ENCODE results near the gene TMEM125. TPM values are rescaled to one million over a fixed set of nuclear protein-coding genes. Genes with fewer than 3 reads are reported as not detected.

The TMEM125 gene
- total and polyA plus RNA-seq, 9 of the 15 experiments (the other 6 are each of a cell fraction or from before 2014, with no cell fraction given), result 0.07 to 0.08 TPM; not detected in 7

- Histone ChIP-seq H4K20me1 (replicated peaks; ENCODE audit: control insufficient read depth, insufficient read depth, low read length) (peaks cover 8% of the 10 kb centered on the region), H3K27me3 (ENCODE audit: control insufficient read depth in 2 of 2, insufficient read depth in 2 of 2, low read length in 2 of 2) (peaks cover 39 to 76% of the 10 kb centered on the region in 2 experiments), H3K9me3 (replicated peaks; ENCODE audit: control insufficient read depth, insufficient read depth, low read depth, low read length) (no peaks in the 10 kb centered on the region), H3K4me3 (no peak within 1 kb of the TSS), H3K79me2 (ENCODE audit: control insufficient read depth, insufficient read depth, low read length) (no peaks in the 10 kb centered on the region), H3K9ac (ENCODE audit: insufficient read depth in 1 of 2, low read depth in 2 of 2, low read length in 2 of 2) (peak within 1 kb of the TSS in 1 of 2 experiments; percentile 22; a peak in 2 of 4 replicates), H3K36me3 (ENCODE audit: control insufficient read depth, insufficient read depth, low read length) (no peaks in the 10 kb centered on the region), H2AFZ (ENCODE audit: low read depth, low read length) (no peak within 1 kb of the TSS), H3K4me1 (replicated peaks in 1 of 2; ENCODE audit: control insufficient read depth in 2 of 2, insufficient read depth in 2 of 2, low read length in 2 of 2) (peaks cover 0 to 16% of the 10 kb centered on the region in 2 experiments; a peak in 3 of 5 replicates), H3K9me1 (ENCODE audit: control insufficient read depth, insufficient read depth, low read length) (peaks cover 3% of the 10 kb centered on the region), H3K27ac (ENCODE audit: extremely low read depth, low read depth, low read length) (no peak within 1 kb of the TSS), H3K4me2 (ENCODE audit: insufficient read depth, low read length) (no peak within 1 kb of the TSS)
- FAIRE-seq, result no peak
- peak; percentile 84 for ATAC-seq
- no TSS peak for BruUV-seq (replicated peaks)
- 5% methylated on average over 19 of the region's 19 CpGs for WGBS (ENCODE audit: insufficient coverage, low coverage, missing lambda C conversion rate)
- DNase-seq (ENCODE audit: extremely low read depth in 1 of 4, low spot score in 3 of 4), result peak; percentile 56 to 88 (median 74)
- intact Hi-C loops (cut with micrococcal nuclease) (no loop called here), in situ Hi-C loops (cut with MboI) (no loop called here)
- ChIA-PET POLR2A (interaction anchor here (0.8 to 1.2 kb wide), 4 partner anchors 45 to 128 kb away, joined by 3 read pairs; partner anchors contain the start of gene CDC20), CTCF (ENCODE audit: low intra/inter-chr PET ratio) (interaction anchor here (0.6 kb wide), 1 partner anchor 1359 kb away, joined by 3 read pairs; no protein-coding TSS in a partner anchor)
- no peak for TF ChIP-seq ZNF175 (CRISPR knock-in tag; IDR thresholded peaks at IDR 0.05; ENCODE audit: low read depth)
- no peak for TF ChIP-seq NFIC (IDR thresholded peaks at IDR 0.05)
- no peak for TF ChIP-seq FOXJ2 (tag; IDR thresholded peaks at IDR 0.05)
- no peak for TF ChIP-seq TAF9B (IDR thresholded peaks at IDR 0.05; ENCODE audit: partially characterized antibody)
- TF ChIP-seq TFAP4 (CRISPR knock-in tag; IDR thresholded peaks at IDR 0.05; ENCODE audit: borderline replicate concordance), result peak; percentile 61; the same call in 1 of the 2 replicates
- no peak for TF ChIP-seq ZNF561 (CRISPR knock-in tag; conservative IDR thresholded peaks at IDR 0.05)
- no peak for TF ChIP-seq IRF9 (tag; IDR thresholded peaks at IDR 0.05)
- no peak for TF ChIP-seq DNMT1 (IDR thresholded peaks at IDR 0.05)
- no peak for TF ChIP-seq NR0B1 (IDR thresholded peaks at IDR 0.05; ENCODE audit: partially characterized antibody)
- TF ChIP-seq HLTF (IDR thresholded peaks at IDR 0.05), result no peak
- TF ChIP-seq CBFA2T2 (conservative IDR thresholded peaks at IDR 0.05), result no peak
- no peak for TF ChIP-seq KDM1A (IDR thresholded peaks at IDR 0.05)
- no peak for TF ChIP-seq THRA (IDR thresholded peaks at IDR 0.05)
- TF ChIP-seq RBM14 (IDR thresholded peaks at IDR 0.05; ENCODE audit: borderline replicate concordance, insufficient read depth, low read depth, low read length), result no peak
- no peak for TF ChIP-seq ELK3 (CRISPR knock-in tag; IDR thresholded peaks at IDR 0.05)
- peak; percentile 28 for TF ChIP-seq CBFA2T3 (IDR thresholded peaks at IDR 0.05)
- no peak for TF ChIP-seq ZFP1 (CRISPR knock-in tag; IDR thresholded peaks at IDR 0.05)
- TF ChIP-seq RNF2 (IDR thresholded peaks at IDR 0.05), result no peak
Observed at GRCh38 chr1:43285269-43285990, 15.6 kb downstream of the TMEM125 start, which contains the start of gene C1orf210. C1orf210 (minus strand) TSS chr1:43285581; CDS start chr1:43283270, 2,311 bp downstream.
